22Rv1 (cell line): Measurements from ENCODE around the gene OTUD4.

Source experiments
- CTCF ChIP-seq: fragments of 450-650 bp; IDR thresholded peaks from 2 replicates; pipeline ENCODE4 v1.5.1; 2017; ENCODE audit warnings: mild to moderate bottlenecking
- ZFX ChIP-seq: fragments of 450-650 bp; IDR thresholded peaks from 2 replicates; pipeline ENCODE4 v1.6.1; 2017; ENCODE audit warnings: antibody characterized with exemption, borderline replicate concordance

- TF ChIP-seq CTCF (no peak), ZFX (no peak)
Observed at GRCh38 chr4:145130788-145131399, 49.5 kb downstream of the OTUD4 start.
